Measurements from ENCODE around the gene ADGRD2. TPM values are rescaled to one million over a fixed set of nuclear protein-coding genes. Genes with fewer than 3 reads are reported as not detected.

ADGRD2 gene
- polyA plus RNA-seq, 4 donors: not detected

GRCh38 chr9:124496463-124496862 is 46.2 kb downstream of the ADGRD2 start:
- no peak overlapping the region for H3K4me3 ChIP-seq (ENCODE audit: low read depth in 1 of 3, low read length in 3 of 3)
- H3K36me3 ChIP-seq (ENCODE audit: control insufficient read depth in 3 of 3, insufficient read depth in 2 of 3, low read depth in 1 of 3, low read length in 3 of 3): no peaks in the 10 kb centered on the region
- no peaks in the 10 kb centered on the region for H3K4me1 ChIP-seq (ENCODE audit: control insufficient read depth in 3 of 3, insufficient read depth in 2 of 3, low read depth in 1 of 3, low read length in 2 of 3)
- H3K27ac ChIP-seq (ENCODE audit: low read depth in 1 of 3, low read length in 2 of 3): no peak overlapping the region
- no peak for DNase-seq
- WGBS, 3 donors: 70 to 73% (median 71%) methylated on average over 15 of the region's 15 CpGs
- FAIRE-seq: no peak
- no peaks in the 10 kb centered on the region for H3K9me3 ChIP-seq (ENCODE audit: control insufficient read depth in 2 of 2, insufficient read depth in 1 of 2, low read depth in 1 of 2, low read length in 1 of 2)
- peaks cover 2 to 51% (median 3%) of the 10 kb centered on the region in 3 donors for H3K27me3 ChIP-seq (ENCODE audit: control insufficient read depth in 3 of 3, insufficient read depth in 3 of 3, low read length in 3 of 3)

- FAIRE-seq: no peak
- Histone ChIP-seq H3K9me3 (ENCODE audit: control insufficient read depth in 2 of 2, insufficient read depth in 1 of 2, low read depth in 1 of 2, low read length in 1 of 2) (no peaks in the 10 kb centered on the region), H3K27ac (ENCODE audit: low read depth in 1 of 3, low read length in 2 of 3) (no peak overlapping the region), H3K36me3 (ENCODE audit: control insufficient read depth in 3 of 3, insufficient read depth in 2 of 3, low read depth in 1 of 3, low read length in 3 of 3) (no peaks in the 10 kb centered on the region), H3K27me3 (ENCODE audit: control insufficient read depth in 3 of 3, insufficient read depth in 3 of 3, low read length in 3 of 3) (peaks cover 7 to 60% (median 8%) of the 10 kb centered on the region in 3 donors), H3K4me1 (ENCODE audit: control insufficient read depth in 3 of 3, insufficient read depth in 2 of 3, low read depth in 1 of 3, low read length in 2 of 3) (no peaks in the 10 kb centered on the region), H3K4me3 (ENCODE audit: low read depth in 1 of 3, low read length in 3 of 3) (no peak overlapping the region)
- WGBS, 3 donors: 84 to 89% (median 88%) methylated on average over 8 of the region's 8 CpGs
- no peak for DNase-seq
Measured at GRCh38 chr9:124497441-124497840, 47.2 kb downstream of the ADGRD2 start.

GRCh38 chr9:124498040-124498439 is 47.8 kb downstream of the ADGRD2 start:
- Histone ChIP-seq H3K27me3 (ENCODE audit: control insufficient read depth in 3 of 3, insufficient read depth in 3 of 3, low read length in 3 of 3) (peaks cover 7 to 66% (median 12%) of the 10 kb centered on the region in 3 donors), H3K4me3 (ENCODE audit: low read depth in 1 of 3, low read length in 3 of 3) (no peak overlapping the region), H3K9me3 (ENCODE audit: control insufficient read depth in 2 of 2, insufficient read depth in 1 of 2, low read depth in 1 of 2, low read length in 1 of 2) (no peaks in the 10 kb centered on the region), H3K36me3 (ENCODE audit: control insufficient read depth in 3 of 3, insufficient read depth in 2 of 3, low read depth in 1 of 3, low read length in 3 of 3) (no peaks in the 10 kb centered on the region), H3K4me1 (ENCODE audit: control insufficient read depth in 3 of 3, insufficient read depth in 2 of 3, low read depth in 1 of 3, low read length in 2 of 3) (no peaks in the 10 kb centered on the region), H3K27ac (ENCODE audit: low read depth in 1 of 3, low read length in 2 of 3) (no peak overlapping the region)
- FAIRE-seq: no peak
- 48 to 71% (median 53%) methylated on average over 6 of the region's 6 CpGs for whole genome bisulfite sequencing, 3 donors
- no peak for DNase-seq

GRCh38 chr9:124498499-124499146 is 48.4 kb downstream of the ADGRD2 start:
- no peaks in the 10 kb centered on the region for H3K36me3 ChIP-seq (ENCODE audit: control insufficient read depth in 3 of 3, insufficient read depth in 2 of 3, low read depth in 1 of 3, low read length in 3 of 3)
- no peaks in the 10 kb centered on the region for H3K9me3 ChIP-seq (ENCODE audit: control insufficient read depth in 2 of 2, insufficient read depth in 1 of 2, low read depth in 1 of 2, low read length in 1 of 2)
- no peak for DNase-seq
- H3K27me3 ChIP-seq (ENCODE audit: control insufficient read depth in 3 of 3, insufficient read depth in 3 of 3, low read length in 3 of 3): peaks cover 7 to 71% (median 17%) of the 10 kb centered on the region in 3 donors
- FAIRE-seq: no peak
- no peak overlapping the region for H3K27ac ChIP-seq (ENCODE audit: low read depth in 1 of 3, low read length in 2 of 3)
- no peaks in the 10 kb centered on the region for H3K4me1 ChIP-seq (ENCODE audit: control insufficient read depth in 3 of 3, insufficient read depth in 2 of 3, low read depth in 1 of 3, low read length in 2 of 3)
- H3K4me3 ChIP-seq (ENCODE audit: low read depth in 1 of 3, low read length in 3 of 3): no peak overlapping the region
- WGBS, 3 donors: 73 to 74% (median 74%) methylated on average over 15 of the region's 15 CpGs

- H3K4me3 ChIP-seq (ENCODE audit: low read depth in 1 of 3, low read length in 3 of 3): no peak overlapping the region
- no peaks in the 10 kb centered on the region for H3K36me3 ChIP-seq (ENCODE audit: control insufficient read depth in 3 of 3, insufficient read depth in 2 of 3, low read depth in 1 of 3, low read length in 3 of 3)
- no peak overlapping the region for H3K27ac ChIP-seq (ENCODE audit: low read depth in 1 of 3, low read length in 2 of 3)
- no peaks in the 10 kb centered on the region for H3K9me3 ChIP-seq (ENCODE audit: control insufficient read depth in 2 of 2, insufficient read depth in 1 of 2, low read depth in 1 of 2, low read length in 1 of 2)
- H3K27me3 ChIP-seq (ENCODE audit: control insufficient read depth in 3 of 3, insufficient read depth in 3 of 3, low read length in 3 of 3): peaks cover 7 to 76% (median 23%) of the 10 kb centered on the region in 3 donors
- DNase-seq: no peak
- 54 to 74% (median 67%) methylated on average over 3 of the region's 3 CpGs for WGBS, 3 donors
- peaks cover 0 to 5% (median 0%) of the 10 kb centered on the region in 3 donors for H3K4me1 ChIP-seq (ENCODE audit: control insufficient read depth in 3 of 3, insufficient read depth in 2 of 3, low read depth in 1 of 3, low read length in 2 of 3)
- no peak for FAIRE-seq
Measured at GRCh38 chr9:124499216-124499615, 49.0 kb downstream of the ADGRD2 start.

- H3K9me3 ChIP-seq (ENCODE audit: control insufficient read depth in 2 of 2, insufficient read depth in 1 of 2, low read depth in 1 of 2, low read length in 1 of 2): no peaks in the 10 kb centered on the region
- DNase-seq (no peak), FAIRE-seq (no peak)
- H3K4me1 ChIP-seq (ENCODE audit: control insufficient read depth in 3 of 3, insufficient read depth in 2 of 3, low read depth in 1 of 3, low read length in 2 of 3): peaks cover 0 to 5% (median 0%) of the 10 kb centered on the region in 3 donors
- H3K4me3 ChIP-seq (ENCODE audit: low read depth in 1 of 3, low read length in 3 of 3): no peak overlapping the region
- H3K27ac ChIP-seq (ENCODE audit: low read depth in 1 of 3, low read length in 2 of 3): no peak overlapping the region
- H3K27me3 ChIP-seq (ENCODE audit: control insufficient read depth in 3 of 3, insufficient read depth in 3 of 3, low read length in 3 of 3): peaks cover 10 to 73% (median 27%) of the 10 kb centered on the region in 3 donors
- WGBS, 3 donors: 84 to 90% (median 84%) methylated on average over 35 to 40 of the region's 40 CpGs
- H3K36me3 ChIP-seq (ENCODE audit: control insufficient read depth in 3 of 3, insufficient read depth in 2 of 3, low read depth in 1 of 3, low read length in 3 of 3): no peaks in the 10 kb centered on the region
Measured at GRCh38 chr9:124500028-124500795, 50.0 kb downstream of the ADGRD2 start.

- DNase-seq (no peak), FAIRE-seq (no peak)
- H3K27ac ChIP-seq (ENCODE audit: low read depth in 1 of 3, low read length in 2 of 3): no peak overlapping the region
Measured at GRCh38 chr9:124500796-124501611, 50.8 kb downstream of the ADGRD2 start.

GRCh38 chr9:124501771-124502320 is 51.6 kb downstream of the ADGRD2 start:
- H3K4me1 ChIP-seq (ENCODE audit: control insufficient read depth in 3 of 3, insufficient read depth in 2 of 3, low read depth in 1 of 3, low read length in 2 of 3): peaks cover 0 to 5% (median 0%) of the 10 kb centered on the region in 3 donors
- H3K4me3 ChIP-seq (ENCODE audit: low read depth in 1 of 3, low read length in 3 of 3): no peak overlapping the region
- H3K9me3 ChIP-seq (ENCODE audit: control insufficient read depth in 2 of 2, insufficient read depth in 1 of 2, low read depth in 1 of 2, low read length in 1 of 2): no peaks in the 10 kb centered on the region
- no peaks in the 10 kb centered on the region for H3K36me3 ChIP-seq (ENCODE audit: control insufficient read depth in 3 of 3, insufficient read depth in 2 of 3, low read depth in 1 of 3, low read length in 3 of 3)
- WGBS, 3 donors: 62 to 70% (median 66%) methylated on average over 10 to 11 of the region's 11 CpGs
- H3K27ac ChIP-seq (ENCODE audit: low read depth in 1 of 3, low read length in 2 of 3): no peak overlapping the region
- no peak for FAIRE-seq
- H3K27me3 ChIP-seq (ENCODE audit: control insufficient read depth in 3 of 3, insufficient read depth in 3 of 3, low read length in 3 of 3): peaks cover 10 to 74% (median 36%) of the 10 kb centered on the region in 3 donors
- DNase-seq: no peak

More at GRCh38 chr9:124500796-124501611, 50.8 kb downstream of the ADGRD2 start:
- Histone ChIP-seq H3K4me3 (ENCODE audit: low read depth in 1 of 3, low read length in 3 of 3) (no peak overlapping the region), H3K4me1 (ENCODE audit: control insufficient read depth in 3 of 3, insufficient read depth in 2 of 3, low read depth in 1 of 3, low read length in 2 of 3) (peaks cover 0 to 5% (median 0%) of the 10 kb centered on the region in 3 donors), H3K9me3 (ENCODE audit: control insufficient read depth in 2 of 2, insufficient read depth in 1 of 2, low read depth in 1 of 2, low read length in 1 of 2) (no peaks in the 10 kb centered on the region), H3K27me3 (ENCODE audit: control insufficient read depth in 3 of 3, insufficient read depth in 3 of 3, low read length in 3 of 3) (peaks cover 10 to 73% (median 34%) of the 10 kb centered on the region in 3 donors), H3K36me3 (ENCODE audit: control insufficient read depth in 3 of 3, insufficient read depth in 2 of 3, low read depth in 1 of 3, low read length in 3 of 3) (no peaks in the 10 kb centered on the region)
- WGBS, 3 donors: 46 to 62% (median 60%) methylated on average over 12 of the region's 12 CpGs
